HG03135 (cell line): ENCODE data around the gene CLNK.

Experiments used
- ATAC-seq: cut with Tn5 transposase; IDR thresholded peaks from one replicate; pipeline ENCODE4 v1.9.1; 2021; ENCODE audit warnings: mild to moderate bottlenecking, moderate library complexity; ENCODE audit not compliant: unreplicated experiment

The CLNK gene

GRCh38 chr4:10684631-10685030 is at the start of gene CLNK:
Gene CLNK, minus strand, starts transcription at chr4:10684768. Its CDS starts 16,899 bp downstream, at chr4:10667869.
- peak; percentile 87 for ATAC-seq

GRCh38 chr4:10733481-10734062 is 49.0 kb upstream of the CLNK start:
- no peak for ATAC-seq

- ATAC-seq, result no peak
These were observed 48.4 kb upstream of the CLNK start for GRCh38 chr4:10732914-10733415.

GRCh38 chr4:10732235-10732913 is 47.8 kb upstream of the CLNK start:
- ATAC-seq, result no peak

- ATAC-seq, result no peak
These were observed 47.1 kb upstream of the CLNK start for GRCh38 chr4:10731690-10732089.

GRCh38 chr4:10731162-10731561 is 46.6 kb upstream of the CLNK start:
- ATAC-seq, result no peak

- ATAC-seq, result peak; percentile 44
These were observed 46.0 kb upstream of the CLNK start for GRCh38 chr4:10730590-10730989.

GRCh38 chr4:10730019-10730418 is 45.5 kb upstream of the CLNK start:
- peak; percentile 35 for ATAC-seq

- no peak for ATAC-seq
These were observed 44.8 kb upstream of the CLNK start for GRCh38 chr4:10729366-10729765.

GRCh38 chr4:10728016-10728415 is 43.4 kb upstream of the CLNK start:
- ATAC-seq, result no peak

- no peak for ATAC-seq
These were observed 42.7 kb upstream of the CLNK start for GRCh38 chr4:10727140-10727880.

GRCh38 chr4:10722957-10723356 is 38.4 kb upstream of the CLNK start:
- peak; percentile 92 for ATAC-seq

- ATAC-seq, result no peak
These were observed 37.0 kb upstream of the CLNK start for GRCh38 chr4:10721616-10722015.

- no peak for ATAC-seq
These were observed 31.6 kb upstream of the CLNK start for GRCh38 chr4:10716163-10716562.

- ATAC-seq, result no peak
These were observed 31.1 kb upstream of the CLNK start for GRCh38 chr4:10715696-10716095.

- no peak for ATAC-seq
These were observed 30.6 kb upstream of the CLNK start for GRCh38 chr4:10715135-10715534.

GRCh38 chr4:10713591-10713990 is 29.0 kb upstream of the CLNK start:
- ATAC-seq, result no peak

- no peak for ATAC-seq
These were observed 21.7 kb upstream of the CLNK start for GRCh38 chr4:10706236-10706635.

- ATAC-seq, result no peak
These were observed 19.9 kb upstream of the CLNK start for GRCh38 chr4:10704430-10704810.

- no peak for ATAC-seq
These were observed 19.3 kb upstream of the CLNK start for GRCh38 chr4:10703766-10704429.

GRCh38 chr4:10703156-10703555 is 18.6 kb upstream of the CLNK start:
- no peak for ATAC-seq
